HEK293 (cell line): ENCODE measurements around the gene FOXF2.

Experiments used
- CTCF ChIA-PET: fragments of 350-600 bp; formaldehyde crosslinking; extraction: SDS; loops from one replicate; lab custom pipeline; 2021; ENCODE audit warnings: antibody characterized with exemption; lab: Yijun Ruan, JAX
- POLR2A ChIA-PET: fragments of 300-600 bp; formaldehyde crosslinking; extraction: SDS; loops from one replicate; lab custom pipeline; 2020; ENCODE audit warnings: antibody characterized with exemption, inconsistent platforms; lab: Yijun Ruan, JAX
- H3K27ac ChIP-seq: fragments of 200-500 bp; sonication (Bioruptor generic); 2 replicates; pipeline ENCODE4 v1.5.1; 2014; ENCODE audit warnings: low read depth, low read length, control low read depth, inconsistent platforms; ENCODE audit errors: extremely low read depth
- H3K36me3 ChIP-seq, 2 experiments: fragments of 200-500 bp in 1 of 2; sonication (Bioruptor generic) in 1 of 2; 1 replicate in 1 of 2; 2 replicates in 1 of 2; pipeline ENCODE4 v1.5.1; 2014 to 2017; ENCODE audit warnings: inconsistent platforms in 2 of 2, low read length in 2 of 2; ENCODE audit not compliant: control insufficient read depth in 2 of 2, insufficient read depth in 1 of 2
- H3K4me1 ChIP-seq: fragments of 200-500 bp; sonication (Bioruptor generic); 2 replicates; pipeline ENCODE4 v1.5.1; 2014; ENCODE audit warnings: mild to moderate bottlenecking, low read length, inconsistent platforms; ENCODE audit not compliant: control insufficient read depth, insufficient read depth
- H3K4me3 ChIP-seq: 2 replicates; pipeline ENCODE4 v1.5.1; 2011; ENCODE audit warnings: low read depth, mild to moderate bottlenecking, control low read depth, low read length, moderate library complexity
- H3K9me3 ChIP-seq: fragments of 200-500 bp; sonication (Bioruptor generic); 2 replicates; pipeline ENCODE4 v1.5.1; 2014; ENCODE audit warnings: low read depth, low read length, inconsistent platforms; ENCODE audit not compliant: control insufficient read depth, insufficient read depth
- CTCF ChIP-seq: fragments of 450-650 bp; formaldehyde crosslinking; IDR thresholded peaks from 2 replicates; pipeline ENCODE4 v1.5.1; 2016; ENCODE audit warnings: missing biosample characterization, missing genetic modification characterization
- GLIS1 ChIP-seq: fragments of 450-650 bp; formaldehyde crosslinking; IDR thresholded peaks from 2 replicates; pipeline ENCODE4 v1.5.1; 2016; ENCODE audit warnings: missing biosample characterization, missing genetic modification characterization
- MZF1 ChIP-seq: fragments of 450-650 bp; formaldehyde crosslinking; IDR thresholded peaks from 2 replicates; pipeline ENCODE4 v1.5.1; 2017; ENCODE audit warnings: missing biosample characterization, missing genetic modification characterization, borderline replicate concordance
- ZNF138 ChIP-seq: fragments of 450-650 bp; formaldehyde crosslinking; IDR thresholded peaks from 2 replicates; pipeline ENCODE4 v1.5.1; 2016; ENCODE audit warnings: missing biosample characterization, missing genetic modification characterization, borderline replicate concordance
- ZNF202 ChIP-seq: fragments of 450-650 bp; formaldehyde crosslinking; IDR thresholded peaks from 2 replicates; pipeline ENCODE4 v1.5.1; 2016; ENCODE audit warnings: missing biosample characterization, missing genetic modification characterization, borderline replicate concordance
- ZNF214 ChIP-seq: fragments of 450-650 bp; formaldehyde crosslinking; IDR thresholded peaks from 2 replicates; pipeline ENCODE4 v1.5.1; 2017; ENCODE audit warnings: missing biosample characterization, mild to moderate bottlenecking, missing genetic modification characterization, borderline replicate concordance
- ZNF23 ChIP-seq: fragments of 450-650 bp; formaldehyde crosslinking; IDR thresholded peaks from 2 replicates; pipeline ENCODE4 v1.5.1; 2016; ENCODE audit warnings: missing biosample characterization, missing genetic modification characterization, borderline replicate concordance
- ZNF416 ChIP-seq: fragments of 450-650 bp; formaldehyde crosslinking; IDR thresholded peaks from 2 replicates; pipeline ENCODE4 v1.5.1; 2016; ENCODE audit warnings: missing biosample characterization, missing genetic modification characterization
- ZNF561 ChIP-seq: fragments of 450-650 bp; IDR thresholded peaks from 2 replicates; pipeline ENCODE4 v1.5.1; 2018; ENCODE audit warnings: missing biosample characterization, missing genetic modification characterization, borderline replicate concordance
- ZNF768 ChIP-seq: fragments of 450-650 bp; formaldehyde crosslinking; IDR thresholded peaks from 2 replicates; pipeline ENCODE4 v1.5.1; 2018; ENCODE audit warnings: missing biosample characterization, mild to moderate bottlenecking, missing genetic modification characterization
- ZNF791 ChIP-seq: fragments of 450-650 bp; formaldehyde crosslinking; IDR thresholded peaks from 2 replicates; pipeline ENCODE4 v1.5.1; 2016; ENCODE audit warnings: missing biosample characterization, missing genetic modification characterization
- ZNF792 ChIP-seq: fragments of 450-650 bp; formaldehyde crosslinking; IDR thresholded peaks from 2 replicates; pipeline ENCODE4 v1.5.1; 2016; ENCODE audit warnings: missing biosample characterization, missing genetic modification characterization

The FOXF2 gene

GRCh38 chr6:1409774-1410465 lies 20.5 kb downstream of the FOXF2 start:
- Histone ChIP-seq H3K27ac (no peak overlapping the region), H3K4me3 (no peak overlapping the region), H3K36me3 (no peaks in the 10 kb centered on the region), H3K9me3 (no peaks in the 10 kb centered on the region), H3K4me1 (no peaks in the 10 kb centered on the region)
- CTCF ChIA-PET: interaction anchor here (0.7 to 3.6 kb wide), 3 partner anchors 12 to 13 kb away, joined by 3 to 18 read pairs (median 7); no protein-coding TSS in a partner anchor
- POLR2A ChIA-PET: no interaction called here
- no peak for TF ChIP-seq ZNF202

- H3K9me3 ChIP-seq: no peaks in the 10 kb centered on the region
- no peak overlapping the region for H3K27ac ChIP-seq
- no peaks in the 10 kb centered on the region for H3K36me3 ChIP-seq
- POLR2A ChIA-PET: interaction anchor here (0.7 kb wide), 1 partner anchor 236 kb away, joined by 5 read pairs; no protein-coding TSS in a partner anchor
- no peak overlapping the region for H3K4me3 ChIP-seq
- CTCF ChIA-PET: interaction anchor here (0.6 to 2.7 kb wide), 5 partner anchors 11 to 1265 kb away, joined by 3 to 20 read pairs (median 3); no protein-coding TSS in a partner anchor
- H3K4me1 ChIP-seq: no peaks in the 10 kb centered on the region
- no peak for TF ChIP-seq ZNF23 (tag by site-specific recombination)
- no peak for TF ChIP-seq ZNF792 (tag by site-specific recombination)
- TF ChIP-seq CTCF (tag by site-specific recombination): no peak
- TF ChIP-seq GLIS1 (tag by site-specific recombination): no peak
- TF ChIP-seq ZNF791 (tag by site-specific recombination): no peak
- TF ChIP-seq MZF1 (tag by site-specific recombination): no peak
- TF ChIP-seq ZNF561 (tag by site-specific recombination): no peak
- TF ChIP-seq, all 188 proteins: peak for 0
These were observed 23.5 kb downstream of the FOXF2 start for GRCh38 chr6:1412901-1413300.

- no peaks in the 10 kb centered on the region for H3K9me3 ChIP-seq
- no peak overlapping the region for H3K4me3 ChIP-seq
- H3K4me1 ChIP-seq: no peaks in the 10 kb centered on the region
- CTCF ChIA-PET: interaction anchor here (0.9 to 2.7 kb wide), 2 partner anchors 9 to 20 kb away, joined by 4 to 20 read pairs; no protein-coding TSS in a partner anchor
- POLR2A ChIA-PET: no interaction called here
- H3K27ac ChIP-seq: no peak overlapping the region
- H3K36me3 ChIP-seq: no peaks in the 10 kb centered on the region
- no peak for TF ChIP-seq ZNF138 (tag by site-specific recombination)
- peak; percentile 63; the same call in 1 of the 2 replicates for TF ChIP-seq ZNF768 (tag by site-specific recombination)
These were observed 26.2 kb downstream of the FOXF2 start for GRCh38 chr6:1415416-1416063.

- Histone ChIP-seq H3K4me3 (no peak overlapping the region), H3K9me3 (no peaks in the 10 kb centered on the region), H3K27ac (no peak overlapping the region), H3K36me3 (no peaks in the 10 kb centered on the region), H3K4me1 (no peaks in the 10 kb centered on the region)
- TF ChIP-seq ZNF416 (no peak), ZNF214 (no peak)
- ChIA-PET POLR2A (no interaction called here), CTCF (no interaction called here)
These were observed 26.9 kb downstream of the FOXF2 start for GRCh38 chr6:1416191-1416760.
